ENCODE results near the gene YWHAQ.

Gene YWHAQ

GRCh38 chr2:9547262-9547991 lies 83.4 kb downstream of the YWHAQ start:
- DNase-seq: no peak

GRCh38 chr2:9545502-9545901 lies 85.3 kb downstream of the YWHAQ start:
- no peak for DNase-seq

DNA sequence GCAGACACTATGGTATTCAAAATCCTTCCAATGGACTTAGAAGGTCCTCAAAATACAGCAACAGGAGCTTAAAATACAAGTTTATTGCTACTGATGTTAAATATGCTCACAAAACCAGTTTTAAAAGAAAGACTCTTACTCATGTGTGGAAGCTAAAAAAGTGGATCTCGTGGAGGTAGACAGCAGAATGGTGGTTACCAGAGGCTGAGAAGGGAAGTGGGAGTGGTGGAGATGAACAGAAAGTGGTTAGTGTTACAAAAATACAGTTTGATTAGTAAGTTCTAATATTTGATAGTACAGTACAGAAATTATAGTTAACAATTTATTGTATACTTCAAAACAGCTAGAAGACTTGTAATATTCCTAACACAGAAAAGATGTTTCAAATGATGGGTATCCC lies 87.2 kb downstream of the YWHAQ start:
- no peak for DNase-seq

GRCh38 chr2:9539531-9539930 lies 91.3 kb downstream of the YWHAQ start:
- DNase-seq: no peak

DNA sequence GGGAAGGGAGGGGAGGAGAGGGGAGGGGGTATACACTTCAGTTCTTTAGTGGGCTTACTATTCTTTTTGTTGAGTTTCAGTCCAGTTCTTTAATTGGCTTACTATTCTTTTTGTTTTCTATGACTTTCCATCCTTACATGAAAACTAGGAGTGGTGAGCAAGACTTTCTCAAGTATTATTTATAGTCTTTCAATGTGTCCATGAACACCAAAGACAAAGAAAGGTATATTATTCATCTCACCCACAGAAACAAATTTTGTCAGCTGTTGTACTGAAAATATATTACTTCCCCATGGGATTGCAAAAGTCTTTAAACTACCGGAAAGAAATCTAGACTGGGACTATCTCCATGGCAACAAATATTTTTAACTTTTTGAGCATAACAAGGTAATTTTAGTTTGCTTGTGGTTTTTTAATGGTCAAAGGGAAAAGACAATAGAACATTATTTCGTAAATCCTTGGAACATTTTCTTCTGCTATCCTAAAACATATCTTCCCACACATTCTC lies 92.7 kb downstream of the YWHAQ start:
- DNase-seq: no peak

DNA sequence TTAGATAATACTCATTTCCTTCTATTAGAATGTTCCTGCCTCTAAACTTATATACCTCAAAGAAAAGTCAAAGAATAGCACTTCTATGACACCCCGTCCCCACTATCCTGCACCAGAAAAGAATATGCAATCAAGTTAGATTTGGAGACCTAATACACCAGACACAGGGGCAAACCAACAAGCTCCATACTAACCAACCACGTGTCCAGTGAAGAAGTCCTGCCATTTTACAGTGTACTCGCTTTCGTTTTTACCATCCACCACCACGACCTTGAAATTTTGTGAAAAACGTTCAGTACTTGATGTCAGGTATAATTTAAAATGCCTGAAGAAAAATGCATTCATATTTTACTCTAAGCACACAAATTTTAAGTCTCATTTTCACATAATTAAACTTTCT lies 94.3 kb downstream of the YWHAQ start:
- DNase-seq: no peak

DNA sequence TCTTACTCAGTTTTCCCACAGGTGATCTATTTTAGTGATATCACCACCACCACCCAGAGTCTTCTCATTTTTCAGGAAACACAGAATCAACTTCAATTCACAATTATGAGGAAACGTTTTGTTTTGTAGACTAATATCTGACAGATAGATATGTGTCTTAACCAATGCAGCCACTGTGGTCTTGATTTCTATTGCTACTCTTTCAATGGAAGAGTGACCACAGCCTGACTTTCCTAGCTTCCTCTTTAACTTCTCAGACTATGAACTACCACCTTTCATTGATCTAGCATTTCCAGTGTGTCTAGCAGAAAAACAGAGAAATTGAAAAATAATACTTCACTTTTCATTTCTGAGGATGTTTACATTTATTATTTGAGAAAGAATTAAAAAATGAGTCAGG lies 95.6 kb downstream of the YWHAQ start:
- no peak for DNase-seq
